Panc1 (cell line): ENCODE measurements around the gene BHLHE40. TPM values are rescaled to one million over a fixed set of nuclear protein-coding genes. Genes with fewer than 3 reads are reported as not detected.

Experiments
- ATAC-seq: fragments of 200-7000 bp; cut with Tn5 transposase; 2 replicates; pipeline ENCODE4 v1.9.1; 2020; ENCODE audit warnings: mild to moderate bottlenecking, moderate library complexity
- BruUV-seq: library from RNA; stranded (reverse); fragments of 400-500 nt; replicated peaks from 2 replicates; lab custom pipeline; 2021; lab: Mats Ljungman, UMichigan
- CTCF ChIA-PET: fragments of 300-600 bp; sonication (Branson Sonifier 250); formaldehyde crosslinking; loops from one replicate; lab custom pipeline; 2022; ENCODE audit warnings: antibody characterized with exemption; lab: Charles Lee
- POLR2A ChIA-PET: fragments of 300-600 bp; sonication (Branson Sonifier 250); formaldehyde crosslinking; loops from one replicate; lab custom pipeline; 2022; ENCODE audit warnings: antibody characterized with exemption; lab: Charles Lee
- DNase-seq: peaks from one replicate; pipeline ENCODE4 v3.0.0-alpha.2; 2010; ENCODE audit warnings: low read depth, low spot score
- H3K27ac ChIP-seq: 2 replicates; pipeline ENCODE4 v1.5.1; 2011; ENCODE audit warnings: mild to moderate bottlenecking, low read length, inconsistent platforms
- H3K27me3 ChIP-seq: fragments of 200-500 bp; sonication (Bioruptor generic); 2 replicates; pipeline ENCODE4 v1.6.0; 2014; ENCODE audit warnings: low read length, inconsistent platforms; ENCODE audit not compliant: control insufficient read depth, insufficient read depth
- H3K36me3 ChIP-seq: fragments of 200-500 bp; sonication (Bioruptor generic); 2 replicates; pipeline ENCODE4 v1.5.1; 2014; ENCODE audit warnings: inconsistent platforms, mild to moderate bottlenecking, low read length, moderate library complexity; ENCODE audit not compliant: control insufficient read depth, insufficient read depth
- H3K4me1 ChIP-seq: 2 replicates; pipeline ENCODE4 v1.5.1; 2011; ENCODE audit warnings: inconsistent platforms, mild to moderate bottlenecking, low read length, moderate library complexity; ENCODE audit not compliant: control insufficient read depth, insufficient read depth
- H3K4me3 ChIP-seq, 2 experiments: 2 replicates each; pipeline ENCODE4 v1.5.1; 2011 to 2012; ENCODE audit warnings: low read depth in 2 of 2, low read length in 2 of 2, mild to moderate bottlenecking in 2 of 2, inconsistent platforms in 1 of 2, moderate library complexity in 1 of 2
- H3K9me3 ChIP-seq: fragments of 200-500 bp; sonication (Bioruptor generic); 2 replicates; pipeline ENCODE4 v1.5.1; 2014; ENCODE audit warnings: low read depth, mild to moderate bottlenecking, inconsistent platforms, low read length, moderate library complexity; ENCODE audit not compliant: control insufficient read depth, insufficient read depth
- POLR2AphosphoS5 ChIP-seq: IDR thresholded peaks from 2 replicates; pipeline ENCODE4 v1.6.1; 2012; ENCODE audit warnings: mild to moderate bottlenecking, low read depth, low read length, moderate library complexity
- REST ChIP-seq, 2 experiments: IDR thresholded peaks; 2 replicates each; pipeline ENCODE4 v1.6.1; 2011 to 2012; ENCODE audit warnings: low read depth in 2 of 2, control low read depth in 1 of 2, low read length in 1 of 2, mild to moderate bottlenecking in 1 of 2, moderate library complexity in 1 of 2; ENCODE audit not compliant: insufficient read depth in 1 of 2
- SIN3A ChIP-seq: IDR thresholded peaks from 2 replicates; pipeline ENCODE4 v1.6.1; 2012; ENCODE audit warnings: low read depth, mild to moderate bottlenecking, low read length, moderate library complexity, borderline replicate concordance; ENCODE audit not compliant: insufficient read depth
- TCF7L2 ChIP-seq: IDR thresholded peaks from 2 replicates; pipeline ENCODE4 v1.6.1; 2011; ENCODE audit warnings: mild to moderate bottlenecking, low read depth, low read length, inconsistent platforms
- in situ Hi-C: cut with HindIII; loops from 2 replicates; pipeline ENCODE4 v1.10.0; 2016; ENCODE audit warnings: low sequenced_read_pairs, low pct_unique_long_range_greater_than_20kb
- intact Hi-C: fragments of 100-400 bp; cut with micrococcal nuclease; formaldehyde crosslinking; loops from one replicate; pipeline ENCODE4 v1.10.0; 2022; ENCODE audit not compliant: unreplicated experiment
- total RNA-seq: library from RNA; stranded (reverse); gene quantifications from one replicate; pipeline ENCODE4 v1.2.1, GENCODE V29; 2021; ENCODE audit not compliant: unreplicated experiment
- TF ChIP-seq, protein P1 (sequence below): fragments of 450-650 bp; IDR thresholded peaks from 2 replicates; pipeline ENCODE4 v1.5.1; 2017; ENCODE audit warnings: mild to moderate bottlenecking

Gene BHLHE40
- total RNA-seq, 1 experiment from 2014 or later, result 78.4 TPM

DNA sequence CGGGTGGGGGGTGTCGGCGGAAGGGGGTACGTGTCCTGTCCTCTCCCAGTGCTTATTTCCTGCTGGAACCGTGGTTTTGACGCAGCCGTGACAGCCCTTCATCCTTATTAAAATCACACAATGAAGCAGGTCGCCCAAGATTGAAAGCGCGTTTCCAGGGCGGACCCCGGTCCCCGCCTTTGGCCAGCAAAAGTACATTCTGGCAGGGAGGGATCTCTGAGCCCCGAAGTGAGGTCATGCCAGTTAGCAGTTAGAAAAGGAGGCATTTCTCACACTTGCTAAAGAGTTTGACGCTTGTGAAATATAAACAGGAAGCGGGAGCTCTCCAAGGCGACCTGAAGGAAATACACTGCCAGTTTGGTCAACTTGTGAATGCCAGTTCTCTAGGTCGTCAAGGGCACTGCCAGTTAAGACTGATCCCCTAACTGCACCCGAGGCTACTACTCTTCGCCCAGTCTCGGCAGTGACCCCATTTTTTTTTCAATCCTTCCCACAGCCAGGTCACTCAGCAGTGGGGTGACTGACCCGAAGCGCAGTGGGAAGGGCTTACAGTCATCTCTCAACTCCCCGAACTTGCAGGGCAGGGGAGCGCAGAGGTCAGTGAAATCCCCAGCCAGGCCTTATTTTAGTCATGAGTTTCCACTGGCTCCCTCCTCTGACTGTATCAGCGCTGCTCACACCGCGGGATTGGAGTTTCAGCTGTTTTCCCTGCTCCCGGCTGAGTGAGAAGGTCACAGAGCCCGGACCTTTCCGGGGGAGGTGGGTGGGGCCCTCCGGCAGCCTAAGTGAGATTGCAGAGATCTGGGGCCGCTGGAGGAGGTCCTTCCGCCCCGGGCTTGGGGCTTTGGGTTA lies 2.0 kb upstream of the BHLHE40 start:
- TSS peak; percentile 86 for BruUV-seq
- ChIA-PET POLR2A (interaction anchor here (0.6 to 1.4 kb wide), 3 partner anchors 8 to 47 kb away, joined by 4 to 7 read pairs (median 7); no protein-coding TSS in a partner anchor), CTCF (interaction anchor here (0.6 to 2.1 kb wide), 3 partner anchors 251 to 266 kb away, joined by 8 to 14 read pairs (median 10); no protein-coding TSS in a partner anchor)
- Histone ChIP-seq H3K27ac (peak overlapping the region; percentile 97), H3K27me3 (no peaks in the 10 kb centered on the region), H3K4me1 (peaks cover 18% of the 10 kb centered on the region), H3K4me3 (peak overlapping the region; percentile 54 to 58), H3K36me3 (peaks cover 9% of the 10 kb centered on the region), H3K9me3 (no peaks in the 10 kb centered on the region)
- ATAC-seq (peak; percentile 3; the same call in 1 of the 2 replicates), DNase-seq (no peak)
- TF ChIP-seq REST (IDR thresholded peaks at IDR 0.05; ENCODE audit: insufficient read depth in 1 of 2, low read depth in 2 of 2, low read length in 1 of 2), result no peak
- TF ChIP-seq POLR2AphosphoS5, result peak; percentile 60
- in situ Hi-C loops, result no loop called here
- intact Hi-C loops, result loop anchor here (5.0 kb wide), 1 partner anchor 320 kb away; no protein-coding TSS in a partner anchor

DNA sequence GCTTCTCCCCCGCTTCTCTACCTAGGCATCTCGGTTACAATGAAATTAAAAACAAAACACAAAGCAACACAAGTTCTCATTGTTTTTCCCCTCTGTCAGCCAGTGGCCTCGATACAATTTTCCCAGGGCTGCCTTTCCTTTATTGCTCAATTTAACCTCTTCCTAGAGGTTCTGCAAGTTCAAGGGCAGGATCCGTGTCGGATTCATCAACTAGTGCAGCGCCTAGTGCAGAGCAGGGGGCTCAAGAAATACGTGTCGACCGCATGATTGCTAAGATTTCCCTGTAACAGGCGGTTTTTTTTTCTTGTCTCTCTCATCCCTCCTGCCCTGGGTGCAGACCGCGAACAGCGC lies 1.4 kb upstream of the BHLHE40 start:
- intact Hi-C loops (loop anchor here (5.0 kb wide), 1 partner anchor 321 kb away; no protein-coding TSS in a partner anchor), in situ Hi-C loops (no loop called here)
- Histone ChIP-seq H3K4me3 (peak overlapping the region; percentile 54 to 58), H3K27me3 (no peaks in the 10 kb centered on the region), H3K9me3 (no peaks in the 10 kb centered on the region), H3K36me3 (peaks cover 13% of the 10 kb centered on the region), H3K27ac (peak overlapping the region; percentile 97), H3K4me1 (peaks cover 18% of the 10 kb centered on the region)
- no TSS peak for BruUV-seq
- ATAC-seq (no peak), DNase-seq (no peak)
- POLR2A ChIA-PET, result interaction anchor here (0.7 to 2.9 kb wide), 2 partner anchors 45 to 47 kb away, joined by 4 to 25 read pairs; no protein-coding TSS in a partner anchor
- CTCF ChIA-PET, result no interaction called here
- TF ChIP-seq POLR2AphosphoS5 (no peak), SIN3A (no peak), REST (IDR thresholded peaks at IDR 0.05; ENCODE audit: insufficient read depth in 1 of 2, low read depth in 2 of 2, low read length in 1 of 2) (no peak), TCF7L2 (no peak)
- TF ChIP-seq, protein P1, sequence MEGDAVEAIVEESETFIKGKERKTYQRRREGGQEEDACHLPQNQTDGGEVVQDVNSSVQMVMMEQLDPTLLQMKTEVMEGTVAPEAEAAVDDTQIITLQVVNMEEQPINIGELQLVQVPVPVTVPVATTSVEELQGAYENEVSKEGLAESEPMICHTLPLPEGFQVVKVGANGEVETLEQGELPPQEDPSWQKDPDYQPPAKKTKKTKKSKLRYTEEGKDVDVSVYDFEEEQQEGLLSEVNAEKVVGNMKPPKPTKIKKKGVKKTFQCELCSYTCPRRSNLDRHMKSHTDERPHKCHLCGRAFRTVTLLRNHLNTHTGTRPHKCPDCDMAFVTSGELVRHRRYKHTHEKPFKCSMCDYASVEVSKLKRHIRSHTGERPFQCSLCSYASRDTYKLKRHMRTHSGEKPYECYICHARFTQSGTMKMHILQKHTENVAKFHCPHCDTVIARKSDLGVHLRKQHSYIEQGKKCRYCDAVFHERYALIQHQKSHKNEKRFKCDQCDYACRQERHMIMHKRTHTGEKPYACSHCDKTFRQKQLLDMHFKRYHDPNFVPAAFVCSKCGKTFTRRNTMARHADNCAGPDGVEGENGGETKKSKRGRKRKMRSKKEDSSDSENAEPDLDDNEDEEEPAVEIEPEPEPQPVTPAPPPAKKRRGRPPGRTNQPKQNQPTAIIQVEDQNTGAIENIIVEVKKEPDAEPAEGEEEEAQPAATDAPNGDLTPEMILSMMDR, result no peak
